Left ventricle myocardium inferior (tissue), 1 donor: ENCODE data around the gene SLC46A1. TPM values are rescaled to one million over a fixed set of nuclear protein-coding genes. Genes with fewer than 3 reads are reported as not detected.

Experiments used
- DNase-seq: peaks from one replicate; pipeline ENCODE4 v3.0.0-alpha.2; 2020
- H3K27ac ChIP-seq: fragments of 200-600 bp; replicated peaks from 2 replicates; pipeline ENCODE4 v1.8.0; 2021
- H3K27me3 ChIP-seq: fragments of 200-600 bp; 2 replicates; pipeline ENCODE4 v1.8.0; 2021; ENCODE audit warnings: low read depth
- H3K36me3 ChIP-seq: fragments of 200-600 bp; 2 replicates; pipeline ENCODE4 v1.8.0; 2021
- H3K4me1 ChIP-seq: fragments of 200-600 bp; 2 replicates; pipeline ENCODE4 v1.8.0; 2021
- H3K4me3 ChIP-seq: fragments of 200-600 bp; 2 replicates; pipeline ENCODE4 v1.8.0; 2021; ENCODE audit warnings: mild to moderate bottlenecking, moderate library complexity
- H3K9me3 ChIP-seq: fragments of 200-600 bp; replicated peaks from 2 replicates; pipeline ENCODE4 v1.8.0; 2021
- CTCF ChIP-seq: fragments of 200-600 bp; IDR thresholded peaks from 2 replicates; pipeline ENCODE4 v1.8.0; 2021; ENCODE audit warnings: antibody characterized with exemption, mild to moderate bottlenecking, borderline replicate concordance
- intact Hi-C: fragments of 100-400 bp; cut with micrococcal nuclease; formaldehyde crosslinking; loops from one replicate; pipeline ENCODE4 v1.11.0; 2022
- total RNA-seq: library from RNA; stranded (reverse); fragmentation: NEBNext Ultra II Directional; extraction: Animal tissue kit (Norgen Biotek cat#: 25700); gene quantifications from one replicate; pipeline ENCODE4 v1.2.1, GENCODE V29; 2021
- donor health status: DM: no; HTN: yes; CAD: no; lungs with severe emphysema.

SLC46A1 gene
- total RNA-seq, 1 donor from 2014 or later = 6.0 TPM

DNA sequence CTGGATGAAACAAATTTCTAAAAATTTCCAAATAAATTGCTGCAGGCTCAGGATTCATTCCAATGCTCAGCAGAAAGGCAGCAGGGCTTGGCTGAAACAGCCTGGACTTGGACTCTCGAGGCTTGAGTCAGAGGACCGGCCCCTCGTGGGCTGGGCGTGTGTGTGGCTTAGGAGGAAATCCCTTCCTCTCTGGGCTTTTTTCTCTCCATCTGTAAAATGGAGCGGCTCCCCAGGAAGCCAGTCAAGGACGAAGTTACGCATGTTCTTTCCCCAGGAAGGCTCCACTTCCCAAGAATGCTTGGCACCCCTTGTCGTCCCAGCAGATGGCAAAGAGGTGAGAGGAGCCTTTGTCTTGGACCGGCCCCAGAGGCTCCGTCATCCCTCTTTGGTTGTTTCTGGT is 13.5 kb downstream of the SLC46A1 start:
- no peak overlapping the region for H3K27ac ChIP-seq
- intact Hi-C loops = no loop called here
- no peak overlapping the region for H3K4me3 ChIP-seq
- no peaks in the 10 kb centered on the region for H3K27me3 ChIP-seq
- no peaks in the 10 kb centered on the region for H3K4me1 ChIP-seq
- no peak for TF ChIP-seq CTCF
- H3K9me3 ChIP-seq = no peaks in the 10 kb centered on the region
- H3K36me3 ChIP-seq = peaks cover 81% of the 10 kb centered on the region
- no peak for DNase-seq

DNA sequence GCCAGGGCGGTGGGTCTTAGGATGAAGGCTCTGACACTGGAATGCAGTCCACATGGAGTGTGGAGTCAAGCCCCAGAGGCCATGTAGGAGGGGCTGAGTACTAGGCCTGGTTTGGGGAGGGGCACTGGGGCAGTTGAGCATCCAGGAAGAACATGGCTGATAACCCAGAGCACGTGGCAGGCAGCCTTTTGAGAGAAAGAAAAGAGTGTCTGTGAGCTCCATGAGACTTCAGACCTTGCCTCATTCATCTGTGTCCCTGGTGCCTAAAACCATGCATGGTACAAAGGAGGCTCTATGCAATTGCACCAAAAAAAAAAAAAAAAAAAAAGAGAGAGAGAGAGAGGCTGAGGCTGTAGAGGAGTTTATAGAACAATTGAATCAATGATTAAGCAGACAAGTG is 14.6 kb downstream of the SLC46A1 start:
- Histone ChIP-seq H3K36me3 (peaks cover 84% of the 10 kb centered on the region), H3K27me3 (no peaks in the 10 kb centered on the region), H3K27ac (no peak overlapping the region), H3K4me3 (no peak overlapping the region), H3K9me3 (no peaks in the 10 kb centered on the region), H3K4me1 (no peaks in the 10 kb centered on the region)
- intact Hi-C loops = no loop called here
- no peak for TF ChIP-seq CTCF
- DNase-seq = no peak

DNA sequence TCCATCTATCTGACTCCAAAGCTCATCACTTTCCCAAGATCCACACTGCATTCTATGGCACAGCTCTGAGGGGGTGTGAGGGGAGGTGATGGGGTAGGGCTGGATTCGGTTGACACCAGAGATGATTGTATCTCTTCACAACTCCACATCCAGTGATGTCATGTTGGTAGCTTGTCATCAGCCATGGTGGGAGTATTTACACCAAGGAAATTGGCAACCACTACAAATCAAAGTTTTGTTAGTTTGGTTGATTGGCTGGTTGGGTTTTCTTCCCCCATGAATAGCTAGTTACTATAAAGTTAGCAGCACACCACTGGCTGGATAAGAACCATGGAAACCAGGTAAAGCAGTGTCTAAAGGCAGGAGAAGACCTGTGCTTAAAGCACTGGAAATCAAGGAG is 15.0 kb downstream of the SLC46A1 start:
- H3K36me3 ChIP-seq = peaks cover 82% of the 10 kb centered on the region
- TF ChIP-seq CTCF = no peak
- intact Hi-C loops = no loop called here

DNA sequence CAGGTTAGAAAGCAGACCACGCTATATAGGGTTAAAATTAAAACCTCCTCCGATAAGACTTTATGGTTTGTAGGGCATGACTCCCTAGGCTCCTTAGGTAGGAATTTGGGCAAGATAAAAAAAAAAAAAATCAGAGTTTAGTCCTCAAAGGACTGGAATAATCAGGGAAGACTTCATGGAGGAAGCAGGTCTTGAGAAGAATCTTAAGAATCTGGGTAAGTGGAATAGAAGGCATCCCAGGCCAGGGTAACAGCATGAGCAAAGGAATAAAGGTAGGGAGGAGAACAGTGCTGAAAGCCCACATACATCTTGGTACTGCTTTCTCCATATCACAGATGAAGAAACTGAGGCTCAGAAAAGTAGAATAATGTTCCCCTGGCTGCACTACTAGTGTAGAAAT is 15.4 kb downstream of the SLC46A1 start:
- peaks cover 78% of the 10 kb centered on the region for H3K36me3 ChIP-seq
- no peak overlapping the region for H3K27ac ChIP-seq
- H3K27me3 ChIP-seq = no peaks in the 10 kb centered on the region
- DNase-seq = no peak
- H3K4me3 ChIP-seq = no peak overlapping the region
- intact Hi-C loops = no loop called here
- H3K9me3 ChIP-seq = no peaks in the 10 kb centered on the region
- TF ChIP-seq CTCF = no peak
- H3K4me1 ChIP-seq = peaks cover under 1% of the 10 kb centered on the region

More for the DNA sequence above, 15.0 kb downstream of the SLC46A1 start:
- H3K27me3 ChIP-seq = no peaks in the 10 kb centered on the region
- no peaks in the 10 kb centered on the region for H3K4me1 ChIP-seq
- H3K9me3 ChIP-seq = no peaks in the 10 kb centered on the region
- no peak overlapping the region for H3K27ac ChIP-seq
- no peak overlapping the region for H3K4me3 ChIP-seq
- no peak for DNase-seq

DNA sequence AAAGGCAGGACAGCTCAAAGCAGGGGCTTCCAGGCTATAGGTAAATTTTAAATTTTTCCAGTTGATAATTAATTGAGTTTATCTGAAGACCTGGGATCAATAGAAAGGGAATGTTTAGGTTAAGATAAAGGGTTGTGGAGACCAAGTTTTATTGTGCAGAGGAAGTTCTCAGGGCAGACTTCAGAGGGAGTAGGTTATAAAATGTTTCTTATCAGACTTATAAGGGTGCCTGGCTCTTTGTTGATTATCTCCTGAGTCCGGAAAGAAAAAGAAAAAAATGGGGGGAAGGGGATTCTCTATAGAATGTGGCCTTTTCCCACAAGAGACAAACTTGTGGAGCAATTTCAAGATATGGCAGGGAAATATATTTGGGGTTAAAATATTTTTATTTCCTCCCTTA is 15.9 kb downstream of the SLC46A1 start:
- H3K27me3 ChIP-seq = no peaks in the 10 kb centered on the region
- H3K4me1 ChIP-seq = peaks cover 5% of the 10 kb centered on the region
- H3K36me3 ChIP-seq = peaks cover 74% of the 10 kb centered on the region
- DNase-seq = no peak
- H3K27ac ChIP-seq = no peak overlapping the region
- no peaks in the 10 kb centered on the region for H3K9me3 ChIP-seq
- intact Hi-C loops = no loop called here
- H3K4me3 ChIP-seq = no peak overlapping the region
- no peak for TF ChIP-seq CTCF

- Histone ChIP-seq H3K4me3 (no peak overlapping the region), H3K27ac (no peak overlapping the region), H3K9me3 (no peaks in the 10 kb centered on the region), H3K36me3 (peaks cover 55% of the 10 kb centered on the region), H3K27me3 (no peaks in the 10 kb centered on the region), H3K4me1 (peaks cover 16% of the 10 kb centered on the region)
- no peak for TF ChIP-seq CTCF
- intact Hi-C loops = no loop called here
- DNase-seq = no peak
These were observed 17.9 kb downstream of the SLC46A1 start for GRCh38 chr17:28388106-28388505.
